ENCODE data around the gene DGCR2.
"Not testable (repeated sequence)": the region's sequence is repeated elsewhere in the genome, so short reads cannot be mapped to it uniquely, and the experiment has no call there.

The DGCR2 gene

GRCh38 chr22:18988958-18989357, 133.3 kb downstream of the DGCR2 start:
- Histone ChIP-seq H3K4me3 (ENCODE audit: low read length) (no peak overlapping the region), H3K36me3 (ENCODE audit: insufficient read depth, low read length) (peaks cover 2% of the 10 kb centered on the region), H3K9me3 (ENCODE audit: low read length) (no peaks in the 10 kb centered on the region), H3K4me1 (ENCODE audit: insufficient read depth, low read length) (no peaks in the 10 kb centered on the region), H2AFZ (ENCODE audit: low read depth, low read length) (no peak overlapping the region), H3K27me3 (ENCODE audit: insufficient read depth, low read length) (no peaks in the 10 kb centered on the region)

DNA sequence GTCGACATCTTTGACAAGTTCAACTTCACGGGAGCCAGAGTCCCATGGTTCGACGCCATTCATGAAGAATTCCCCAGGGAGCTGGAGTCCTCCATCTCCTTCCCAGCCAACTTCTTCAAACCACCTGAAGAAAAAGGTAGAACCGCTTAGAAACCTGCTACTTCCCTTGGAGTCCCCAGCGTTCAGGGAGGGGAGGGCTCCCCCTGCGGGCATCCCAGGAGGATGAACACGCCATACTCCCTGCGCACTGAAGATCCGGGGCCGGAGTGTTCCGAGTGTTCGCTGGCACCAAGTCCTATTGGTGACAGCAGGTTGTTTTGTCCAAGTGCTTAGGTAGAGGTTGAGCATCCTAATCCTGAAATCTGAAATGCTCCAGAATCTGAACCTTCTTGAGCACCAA, 134.4 kb downstream of the DGCR2 start:
- no peaks in the 10 kb centered on the region for H3K4me1 ChIP-seq (ENCODE audit: insufficient read depth, low read length)
- no peaks in the 10 kb centered on the region for H3K27me3 ChIP-seq (ENCODE audit: insufficient read depth, low read length)
- H3K36me3 ChIP-seq (ENCODE audit: insufficient read depth, low read length) = peaks cover 2% of the 10 kb centered on the region
- H3K9me3 ChIP-seq (ENCODE audit: low read length) = no peaks in the 10 kb centered on the region
- H3K4me3 ChIP-seq (ENCODE audit: low read length) = no peak overlapping the region
- H2AFZ ChIP-seq (ENCODE audit: low read depth, low read length) = no peak overlapping the region

- H3K4me1 ChIP-seq (ENCODE audit: insufficient read depth, low read length); H2AFZ ChIP-seq (ENCODE audit: low read depth, low read length); H3K36me3 ChIP-seq (ENCODE audit: insufficient read depth, low read length); H3K4me3 ChIP-seq (ENCODE audit: low read length); H3K27me3 ChIP-seq (ENCODE audit: insufficient read depth, low read length); H3K9me3 ChIP-seq (ENCODE audit: low read length): not testable (repeated sequence)
Observed at GRCh38 chr22:18987114-18987513, 135.1 kb downstream of the DGCR2 start.

Measured in neuron (in vitro differentiated cells).